ENCODE measurements around the gene LYPD1. TPM values are rescaled to one million over a fixed set of nuclear protein-coding genes. Genes with fewer than 3 reads are reported as not detected.

Gene LYPD1
- total RNA-seq, 1 experiment from 2014 or later: 13.8 TPM

DNA sequence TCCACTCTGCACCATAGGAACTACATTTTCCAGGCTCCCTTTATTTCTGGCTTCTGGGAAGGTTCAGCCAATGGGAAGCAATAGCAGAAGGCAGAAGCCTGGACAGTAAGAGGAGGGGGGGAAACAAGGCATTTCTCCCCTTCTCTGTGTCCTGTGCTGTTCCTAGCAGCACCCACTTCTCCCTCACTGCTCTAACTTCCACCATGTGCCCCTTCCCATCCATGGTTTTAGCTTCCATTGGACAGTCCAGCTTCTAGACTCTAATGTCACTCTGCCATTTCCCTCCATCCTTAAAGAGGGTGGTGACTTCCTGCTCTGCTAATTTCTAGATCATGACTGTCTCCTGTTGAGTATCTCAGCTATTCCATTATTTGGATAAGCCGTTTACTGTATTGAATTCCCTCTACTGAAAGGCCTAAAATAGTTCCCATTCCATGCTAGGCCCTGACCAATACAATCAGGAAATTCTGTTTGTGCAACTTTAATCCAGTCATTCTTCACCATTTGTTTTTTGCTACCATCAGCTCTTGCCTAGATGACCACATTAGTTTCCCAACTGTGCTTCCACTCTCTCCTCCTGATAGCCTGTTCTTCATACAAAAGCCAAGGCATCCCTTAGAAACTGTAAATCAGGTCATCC is 20.8 kb upstream of the LYPD1 start:
- no peak for TF ChIP-seq CTCF (conservative IDR thresholded peaks at IDR 0.05; ENCODE audit: low read depth, low read length)
- no peak for TF ChIP-seq EZH2 (IDR thresholded peaks at IDR 0.05; ENCODE audit: borderline replicate concordance, low read depth, low read length, poor library complexity, severe bottlenecking)
- Histone ChIP-seq H3K4me3 (ENCODE audit: low read depth, low read length, poor library complexity, severe bottlenecking) (no peak overlapping the region), H3K36me3 (ENCODE audit: insufficient read depth, low read length, poor library complexity, severe bottlenecking) (no peaks in the 10 kb centered on the region), H3K4me1 (ENCODE audit: insufficient read depth, low read length, poor library complexity, severe bottlenecking) (no peaks in the 10 kb centered on the region), H3K27me3 (replicated peaks; ENCODE audit: insufficient read depth, low read depth, low read length, poor library complexity) (no peaks in the 10 kb centered on the region), H3K9me3 (ENCODE audit: low read depth, low read length, poor library complexity, severe bottlenecking) (no peaks in the 10 kb centered on the region), H3K27ac (ENCODE audit: low read depth, low read length, poor library complexity, severe bottlenecking) (no peak overlapping the region)
- no TSS peak for BruUV-seq (replicated peaks)
- POLR2A ChIA-PET (ENCODE audit: low non-redundant PET): no interaction called here
- no peak for DNase-seq (ENCODE audit: low spot score)
- CTCF ChIA-PET: no interaction called here
- intact Hi-C loops (cut with micrococcal nuclease; ENCODE audit: unreplicated experiment): no loop called here

DNA sequence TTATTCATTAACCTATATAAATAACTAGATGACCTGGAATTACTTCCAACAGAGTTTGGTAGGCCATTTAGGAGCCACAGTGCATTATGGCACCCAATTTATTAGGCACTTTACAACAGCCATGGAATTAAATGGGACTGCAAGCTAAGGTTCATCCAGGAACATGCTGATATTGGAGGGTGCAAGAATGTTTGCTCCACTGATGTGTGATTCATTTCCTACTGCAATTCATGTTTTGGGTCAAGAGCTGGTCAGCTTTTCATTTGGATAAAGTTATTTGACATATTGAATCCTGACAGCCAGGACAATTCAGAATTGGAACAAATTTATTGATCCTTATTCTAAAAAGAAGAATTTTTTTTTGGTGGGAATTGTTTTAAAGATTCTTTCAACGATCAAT is 11.8 kb upstream of the LYPD1 start:
- ChIA-PET CTCF (no interaction called here), POLR2A (ENCODE audit: low non-redundant PET) (no interaction called here)
- H3K36me3 ChIP-seq (ENCODE audit: insufficient read depth, low read length, poor library complexity, severe bottlenecking): no peaks in the 10 kb centered on the region
- intact Hi-C loops (cut with micrococcal nuclease; ENCODE audit: unreplicated experiment): no loop called here
- TF ChIP-seq EZH2 (IDR thresholded peaks at IDR 0.05; ENCODE audit: borderline replicate concordance, low read depth, low read length, poor library complexity, severe bottlenecking) (no peak), CTCF (conservative IDR thresholded peaks at IDR 0.05; ENCODE audit: low read depth, low read length) (no peak)
- H3K4me1 ChIP-seq (ENCODE audit: insufficient read depth, low read length, poor library complexity, severe bottlenecking): peaks cover 14% of the 10 kb centered on the region
- no peak overlapping the region for H3K27ac ChIP-seq (ENCODE audit: low read depth, low read length, poor library complexity, severe bottlenecking)
- no peaks in the 10 kb centered on the region for H3K27me3 ChIP-seq (replicated peaks; ENCODE audit: insufficient read depth, low read depth, low read length, poor library complexity)
- H3K4me3 ChIP-seq (ENCODE audit: low read depth, low read length, poor library complexity, severe bottlenecking): no peak overlapping the region
- no peak for DNase-seq (ENCODE audit: low spot score)
- no TSS peak for BruUV-seq (replicated peaks)
- no peaks in the 10 kb centered on the region for H3K9me3 ChIP-seq (ENCODE audit: low read depth, low read length, poor library complexity, severe bottlenecking)

GRCh38 chr2:132680544-132680943 is 10.5 kb upstream of the LYPD1 start:
- no TSS peak for BruUV-seq (replicated peaks)
- intact Hi-C loops (cut with micrococcal nuclease; ENCODE audit: unreplicated experiment): no loop called here
- peaks cover 14% of the 10 kb centered on the region for H3K4me1 ChIP-seq (ENCODE audit: insufficient read depth, low read length, poor library complexity, severe bottlenecking)
- no peaks in the 10 kb centered on the region for H3K9me3 ChIP-seq (ENCODE audit: low read depth, low read length, poor library complexity, severe bottlenecking)
- H3K4me3 ChIP-seq (ENCODE audit: low read depth, low read length, poor library complexity, severe bottlenecking): no peak overlapping the region
- DNase-seq (ENCODE audit: low spot score): no peak
- no peak for TF ChIP-seq CTCF (conservative IDR thresholded peaks at IDR 0.05; ENCODE audit: low read depth, low read length)
- TF ChIP-seq EZH2 (IDR thresholded peaks at IDR 0.05; ENCODE audit: borderline replicate concordance, low read depth, low read length, poor library complexity, severe bottlenecking): no peak
- H3K27me3 ChIP-seq (replicated peaks; ENCODE audit: insufficient read depth, low read depth, low read length, poor library complexity): no peaks in the 10 kb centered on the region
- ChIA-PET CTCF (interaction anchor here (0.6 kb wide), 1 partner anchor 212 kb away, joined by 8 read pairs; no protein-coding TSS in a partner anchor), POLR2A (ENCODE audit: low non-redundant PET) (no interaction called here)
- no peak overlapping the region for H3K27ac ChIP-seq (ENCODE audit: low read depth, low read length, poor library complexity, severe bottlenecking)
- H3K36me3 ChIP-seq (ENCODE audit: insufficient read depth, low read length, poor library complexity, severe bottlenecking): no peaks in the 10 kb centered on the region

All from A673 (cell line).